HepG2 (cell line): ENCODE results near the gene XRCC3. TPM values are rescaled to one million over a fixed set of nuclear protein-coding genes. Genes with fewer than 3 reads are reported as not detected.

Experiments used
- ATAC-seq: fragments of 200-7000 bp; cut with Tn5 transposase; 3 replicates; pipeline ENCODE4 v1.9.1; 2020; ENCODE audit warnings: mild to moderate bottlenecking, moderate library complexity
- BruUV-seq: library from RNA; stranded (reverse); fragments of 400-500 nt; replicated peaks from 2 replicates; lab custom pipeline; 2021; lab: Mats Ljungman, UMichigan
- CTCF ChIA-PET: fragments of 300-600 bp; formaldehyde crosslinking; extraction: SDS; loops from one replicate; lab custom pipeline; 2021; ENCODE audit warnings: low total read pairs, inconsistent platforms, low intra/inter-chr PET ratio; lab: Yijun Ruan, JAX
- POLR2A ChIA-PET: fragments of 350-600 bp; sonication (Branson Sonifier 250); formaldehyde crosslinking; loops from one replicate; lab custom pipeline; 2020; ENCODE audit warnings: antibody characterized with exemption, inconsistent platforms; lab: Yijun Ruan, JAX
- DNase-seq: peaks from one replicate; pipeline ENCODE4 v3.0.0-alpha.2; 2015; ENCODE audit warnings: low spot score
- FAIRE-seq: peaks from 3 replicates; lab custom pipeline; 2011; peaks lifted over from hg19 to GRCh38; lab: Jason Lieb, UNC
- H2AFZ ChIP-seq: one replicate; pipeline ENCODE4 v1.6.1; 2011; ENCODE audit warnings: low read length, inconsistent platforms
- H3K27ac ChIP-seq: fragments of 300-600 bp; 3 replicates; pipeline ENCODE4 v1.8.0; 2011; ENCODE audit warnings: mixed run types, mild to moderate bottlenecking, mixed read lengths, low read length, inconsistent platforms; ENCODE audit not compliant: insufficient read depth; ENCODE audit errors: extremely low read length
- H3K27me3 ChIP-seq, 2 experiments: fragments of 200-600 bp in 1 of 2; 2 replicates in 1 of 2; 3 replicates in 1 of 2; pipeline versions ENCODE4 v1.6.0 to v1.8.0; 2011; ENCODE audit warnings: low read length in 2 of 2, mild to moderate bottlenecking in 2 of 2, moderate library complexity in 2 of 2, inconsistent platforms in 1 of 2; ENCODE audit not compliant: insufficient read depth in 2 of 2, control insufficient read depth in 1 of 2
- H3K36me3 ChIP-seq, 2 experiments: fragments of 200-600 bp in 1 of 2; replicated peaks in 1 of 2; 2 replicates in 1 of 2; 3 replicates in 1 of 2; pipeline versions ENCODE4 v1.5.1 to v1.8.0; 2011; ENCODE audit warnings: low read length in 2 of 2, inconsistent platforms in 1 of 2; ENCODE audit not compliant: insufficient read depth in 2 of 2, control insufficient read depth in 1 of 2
- H3K4me1 ChIP-seq: 2 replicates; pipeline ENCODE4 v1.5.1; 2012; ENCODE audit warnings: low read length, inconsistent platforms; ENCODE audit not compliant: insufficient read depth
- H3K4me2 ChIP-seq: 2 replicates; pipeline ENCODE4 v1.6.0; 2011; ENCODE audit warnings: low read depth, low read length, inconsistent platforms
- H3K4me3 ChIP-seq, 3 experiments: fragments of 200-600 bp in 1 of 3; sonication (generic), shearing (Covaris generic) in 1 of 3; replicated peaks in 1 of 3; 2 replicates each; pipeline ENCODE4 v1.5.1; 2011 to 2016; ENCODE audit warnings: low read length in 3 of 3, inconsistent platforms in 2 of 3, low read depth in 2 of 3, mild to moderate bottlenecking in 2 of 3, control low read depth in 1 of 3, mixed read lengths in 1 of 3; ENCODE audit not compliant: insufficient read depth in 1 of 3
- H3K79me2 ChIP-seq: one replicate; pipeline ENCODE4 v1.6.1; 2011; ENCODE audit warnings: low read length, inconsistent platforms; ENCODE audit not compliant: insufficient read depth
- H3K9ac ChIP-seq: 2 replicates; pipeline ENCODE4 v1.6.0; 2011; ENCODE audit warnings: mild to moderate bottlenecking, low read depth, low read length, inconsistent platforms; ENCODE audit not compliant: insufficient read depth
- H3K9me3 ChIP-seq: 2 replicates; pipeline ENCODE4 v1.5.1; 2012; ENCODE audit warnings: mild to moderate bottlenecking, low read length
- H4K20me1 ChIP-seq: 2 replicates; pipeline ENCODE4 v1.6.0; 2011; ENCODE audit warnings: inconsistent platforms, mild to moderate bottlenecking, low read length, moderate library complexity; ENCODE audit not compliant: insufficient read depth
- CREM ChIP-seq, 2 experiments: sonication (generic) in 1 of 2; formaldehyde crosslinking in 1 of 2; IDR thresholded peaks; 2 replicates each; pipeline versions ENCODE4 v1.4.0 to v1.6.1; 2016 to 2020; ENCODE audit warnings: antibody characterized with exemption in 1 of 2, mild to moderate bottlenecking in 1 of 2, missing genetic modification reagents in 1 of 2
- HOXA7 ChIP-seq: sonication (generic); formaldehyde crosslinking; IDR thresholded peaks from 2 replicates; pipeline ENCODE4 v1.8.1; 2022; ENCODE audit warnings: mild to moderate bottlenecking, missing genetic modification reagents, moderate library complexity
- ZSCAN29 ChIP-seq: sonication (generic); formaldehyde crosslinking; conservative IDR thresholded peaks from 2 replicates; pipeline ENCODE4 v1.4.0; 2020; ENCODE audit warnings: mild to moderate bottlenecking, missing genetic modification reagents
- WGBS: methylation state at CpG from one replicate; pipeline ENCODE4 v1.1.6; 2017; ENCODE audit warnings: low lambda C conversion rate; 5-methylcytosine and 5-hydroxymethylcytosine counted together
- in situ Hi-C: cut with HindIII; loops from 2 replicates; pipeline ENCODE4 v1.10.0; 2017; ENCODE audit warnings: low pct_unique_long_range_greater_than_20kb; ENCODE audit not compliant: extremely low pct_ligation_motif_present
- intact Hi-C: fragments of 100-400 bp; cut with micrococcal nuclease; formaldehyde crosslinking; loops from one replicate; pipeline ENCODE4 v1.10.0; 2022; ENCODE audit not compliant: unreplicated experiment
- polyA plus RNA-seq, 8 experiments: library from polyadenylated mRNA; depleted of rRNA in 3 of 8; stranded (reverse) in 7 of 8; unstranded in 1 of 8; fragments of >200 nt; fragmentation: Illumina TruSeq in 4 of 8; extraction: Trizol in 4 of 8; gene quantifications; 2 replicates each; pipeline versions ENCODE4 v1.2.1 to v1.2.3, GENCODE V29; 2011 to 2016; ENCODE audit warnings: low read depth in 4 of 8, missing spikeins in 1 of 8, mixed read lengths in 1 of 8; ENCODE audit not compliant: insufficient read depth in 1 of 8
- total RNA-seq, 5 experiments: library from RNA; depleted of rRNA; stranded (reverse); fragments of >200 nt; fragmentation: Illumina TruSeq; extraction: Trizol; gene quantifications; 2 replicates each; pipeline ENCODE4 v1.2.3, GENCODE V29; 2016; ENCODE audit warnings: low read depth in 1 of 5
- TF ChIP-seq, protein P1 (sequence below): sonication (generic); formaldehyde crosslinking; IDR thresholded peaks from 2 replicates; pipeline ENCODE4 v1.8.0; 2022; ENCODE audit warnings: mild to moderate bottlenecking, missing genetic modification reagents; ENCODE audit not compliant: insufficient replicate concordance
- TF ChIP-seq, protein P2 (sequence below): sonication (generic); formaldehyde crosslinking; IDR thresholded peaks from 2 replicates; pipeline ENCODE4 v1.5.1; 2020; ENCODE audit warnings: mild to moderate bottlenecking, missing genetic modification reagents, moderate library complexity

The XRCC3 gene
- total and polyA plus RNA-seq, 2 of the 13 experiments (the other 11 are each of a cell fraction or from before 2014, with no cell fraction given), result 5.4 to 25.8 TPM

DNA sequence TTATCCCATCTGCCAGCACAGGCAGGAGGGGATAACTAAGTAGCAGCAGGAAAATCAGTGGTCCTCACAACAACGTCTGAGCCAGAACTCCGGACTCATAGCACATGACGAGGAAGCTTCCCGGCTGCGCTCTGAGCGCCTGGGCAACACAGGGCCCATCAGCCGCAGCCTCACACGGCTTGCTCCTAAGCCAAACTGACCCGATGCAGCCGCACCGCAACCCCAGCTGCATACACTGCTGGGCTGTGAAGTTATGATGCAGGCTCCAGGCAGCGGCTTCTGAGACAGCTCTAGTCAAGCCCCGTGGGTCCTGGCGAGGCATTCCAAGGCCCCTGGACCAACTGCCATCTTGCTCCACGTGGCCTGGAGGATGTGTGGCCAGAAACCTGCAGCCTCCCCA, 28.4 kb upstream of the XRCC3 start:
- no peaks in the 10 kb centered on the region for H3K9me3 ChIP-seq
- H3K27ac ChIP-seq, result no peak overlapping the region
- BruUV-seq, result no TSS peak
- DNase-seq, result no peak
- no peak overlapping the region for H3K9ac ChIP-seq
- WGBS, result 100% methylated on average over 13 of the region's 15 CpGs
- H2AFZ ChIP-seq, result no peak overlapping the region
- H4K20me1 ChIP-seq, result no peaks in the 10 kb centered on the region
- no peaks in the 10 kb centered on the region for H3K79me2 ChIP-seq
- ChIA-PET POLR2A (no interaction called here), CTCF (no interaction called here)
- TF ChIP-seq, protein P1, sequence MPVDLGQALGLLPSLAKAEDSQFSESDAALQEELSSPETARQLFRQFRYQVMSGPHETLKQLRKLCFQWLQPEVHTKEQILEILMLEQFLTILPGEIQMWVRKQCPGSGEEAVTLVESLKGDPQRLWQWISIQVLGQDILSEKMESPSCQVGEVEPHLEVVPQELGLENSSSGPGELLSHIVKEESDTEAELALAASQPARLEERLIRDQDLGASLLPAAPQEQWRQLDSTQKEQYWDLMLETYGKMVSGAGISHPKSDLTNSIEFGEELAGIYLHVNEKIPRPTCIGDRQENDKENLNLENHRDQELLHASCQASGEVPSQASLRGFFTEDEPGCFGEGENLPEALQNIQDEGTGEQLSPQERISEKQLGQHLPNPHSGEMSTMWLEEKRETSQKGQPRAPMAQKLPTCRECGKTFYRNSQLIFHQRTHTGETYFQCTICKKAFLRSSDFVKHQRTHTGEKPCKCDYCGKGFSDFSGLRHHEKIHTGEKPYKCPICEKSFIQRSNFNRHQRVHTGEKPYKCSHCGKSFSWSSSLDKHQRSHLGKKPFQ (CRISPR knock-in tag), result no peak
- TF ChIP-seq CREM (IDR thresholded peaks at IDR 0.05) (no peak), CREM (CRISPR knock-in tag; IDR thresholded peaks at IDR 0.05) (no peak), ZSCAN29 (CRISPR knock-in tag) (no peak), HOXA7 (CRISPR knock-in tag) (no peak)
- TF ChIP-seq, protein P2, sequence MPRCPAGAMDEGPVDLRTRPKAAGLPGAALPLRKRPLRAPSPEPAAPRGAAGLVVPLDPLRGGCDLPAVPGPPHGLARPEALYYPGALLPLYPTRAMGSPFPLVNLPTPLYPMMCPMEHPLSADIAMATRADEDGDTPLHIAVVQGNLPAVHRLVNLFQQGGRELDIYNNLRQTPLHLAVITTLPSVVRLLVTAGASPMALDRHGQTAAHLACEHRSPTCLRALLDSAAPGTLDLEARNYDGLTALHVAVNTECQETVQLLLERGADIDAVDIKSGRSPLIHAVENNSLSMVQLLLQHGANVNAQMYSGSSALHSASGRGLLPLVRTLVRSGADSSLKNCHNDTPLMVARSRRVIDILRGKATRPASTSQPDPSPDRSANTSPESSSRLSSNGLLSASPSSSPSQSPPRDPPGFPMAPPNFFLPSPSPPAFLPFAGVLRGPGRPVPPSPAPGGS (CRISPR knock-in tag), result no peak
- in situ Hi-C loops, result no loop called here
- peaks cover 16% of the 10 kb centered on the region for H3K4me1 ChIP-seq
- H3K4me3 ChIP-seq, result no peak overlapping the region
- FAIRE-seq, result no peak
- intact Hi-C loops, result no loop called here
- no peak for ATAC-seq
- H3K36me3 ChIP-seq, result peaks cover 9 to 33% of the 10 kb centered on the region in 2 experiments; a peak in 4 of 5 replicates
- H3K27me3 ChIP-seq, result no peaks in the 10 kb centered on the region
- H3K4me2 ChIP-seq, result no peak overlapping the region
